CD4-positive, alpha-beta T cell treated with Interleukin-10 for 1 hour (primary cell): ENCODE measurements around the gene TMEM95.
"Not testable (repeated sequence)": the region's sequence is repeated elsewhere in the genome, so short reads cannot be mapped to it uniquely, and the experiment has no call there.

Experiments
- DNase-seq: peaks from one replicate; pipeline ENCODE4 v3.0.0-alpha.2; 2020

TMEM95 gene

DNA sequence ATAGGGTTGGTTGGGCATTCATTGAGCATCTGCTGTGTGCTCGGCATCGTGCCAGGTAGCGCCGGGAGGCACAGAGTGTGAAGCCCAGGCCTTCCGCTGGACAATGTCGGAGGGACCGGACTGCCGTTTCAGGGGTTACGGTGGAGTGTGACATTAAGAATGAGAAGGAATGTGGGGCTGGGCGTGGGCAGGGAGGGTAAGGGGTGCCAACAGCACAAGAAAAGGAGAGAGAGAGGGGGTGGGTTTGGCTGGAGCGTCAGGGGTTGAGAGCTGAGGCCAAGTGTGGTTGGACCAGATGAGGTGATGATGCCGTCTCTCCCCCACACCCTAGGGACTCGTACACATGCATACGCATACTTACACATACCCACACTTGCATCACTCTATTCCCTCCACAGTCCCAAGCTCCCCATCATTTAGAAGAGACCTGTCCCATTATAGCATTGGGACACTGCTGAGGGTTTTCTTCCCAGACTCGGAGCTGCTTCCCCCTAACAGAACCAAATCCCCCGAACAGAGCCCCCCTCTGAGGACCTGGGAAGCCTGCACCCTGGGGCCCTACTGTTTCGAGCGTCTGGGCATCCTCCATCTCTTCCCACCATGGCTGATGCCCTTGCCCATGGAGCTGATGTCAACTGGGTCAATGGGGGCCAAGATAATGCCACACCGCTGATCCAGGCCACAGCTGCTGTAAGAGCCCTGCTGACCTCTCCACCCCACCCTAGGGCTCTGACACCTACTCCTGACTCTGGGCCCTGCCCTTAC, 6.3 kb upstream of the TMEM95 start:
- no peak for DNase-seq

DNA sequence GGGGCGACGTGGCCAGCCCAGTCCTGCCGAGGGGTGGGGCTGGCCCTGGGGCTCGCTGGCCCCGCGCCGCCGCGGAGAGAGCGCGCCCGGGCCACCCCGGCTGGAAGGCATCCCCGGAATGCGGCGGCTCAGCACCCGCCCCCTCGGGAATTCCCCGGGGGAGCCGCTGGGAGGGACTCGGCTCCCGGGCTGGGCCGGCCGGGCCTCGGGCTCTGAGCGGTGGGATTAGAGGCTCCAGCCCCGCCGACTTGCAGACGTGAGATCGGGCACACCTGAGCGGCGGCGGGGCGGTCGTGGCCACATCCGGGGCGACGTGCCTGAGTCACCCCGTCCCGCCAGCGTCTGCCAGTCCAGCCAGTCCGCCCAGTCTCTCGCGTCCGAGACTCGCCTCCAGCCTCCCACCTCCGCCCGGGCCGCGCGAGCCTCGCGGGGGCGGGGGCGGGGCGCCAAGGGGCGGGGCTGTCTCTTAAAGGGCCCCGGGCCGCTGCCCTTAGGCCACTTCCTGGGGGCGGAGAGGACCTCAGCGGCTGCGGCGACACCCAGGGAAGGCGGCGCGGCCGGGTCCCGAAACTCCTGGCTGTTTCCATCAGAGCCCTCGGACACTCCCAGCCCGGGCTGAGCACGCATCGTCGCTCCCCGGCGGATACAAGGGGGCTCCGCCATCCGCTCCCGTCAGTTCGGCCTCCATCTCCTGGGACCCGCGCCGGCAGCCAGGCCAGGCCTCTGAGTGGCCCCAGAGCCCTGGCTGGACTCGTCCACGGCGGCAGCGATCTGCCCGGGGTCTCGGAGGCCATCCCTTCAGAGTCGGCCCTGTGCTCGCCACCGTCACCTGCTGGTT, 3.1 kb upstream of the TMEM95 start, which contains the start of gene KCTD11:
Gene KCTD11 (plus strand): TSS at position 498 of the 838 bp plus-strand sequence.
- DNase-seq: peak; percentile 84

DNA sequence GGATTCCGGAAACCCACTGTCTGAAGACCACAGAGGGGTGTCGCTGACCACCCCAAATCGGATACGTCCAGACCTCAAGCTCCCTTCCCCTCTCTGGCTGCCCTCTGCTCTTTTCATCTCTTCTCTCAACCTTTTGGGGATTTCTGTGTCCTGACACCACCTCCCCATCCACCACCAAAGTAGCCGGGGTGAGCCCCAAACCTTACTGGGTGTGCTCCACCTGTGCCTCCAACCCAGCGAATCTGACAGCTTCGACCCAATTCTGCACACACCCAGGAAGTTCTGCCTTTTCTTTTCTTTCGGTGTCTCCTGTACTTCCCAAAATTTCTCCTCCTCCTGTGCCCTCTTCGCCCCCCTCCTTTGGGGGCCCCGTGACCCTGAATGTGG, 2.5 kb upstream of the TMEM95 start:
- no peak for DNase-seq

DNA sequence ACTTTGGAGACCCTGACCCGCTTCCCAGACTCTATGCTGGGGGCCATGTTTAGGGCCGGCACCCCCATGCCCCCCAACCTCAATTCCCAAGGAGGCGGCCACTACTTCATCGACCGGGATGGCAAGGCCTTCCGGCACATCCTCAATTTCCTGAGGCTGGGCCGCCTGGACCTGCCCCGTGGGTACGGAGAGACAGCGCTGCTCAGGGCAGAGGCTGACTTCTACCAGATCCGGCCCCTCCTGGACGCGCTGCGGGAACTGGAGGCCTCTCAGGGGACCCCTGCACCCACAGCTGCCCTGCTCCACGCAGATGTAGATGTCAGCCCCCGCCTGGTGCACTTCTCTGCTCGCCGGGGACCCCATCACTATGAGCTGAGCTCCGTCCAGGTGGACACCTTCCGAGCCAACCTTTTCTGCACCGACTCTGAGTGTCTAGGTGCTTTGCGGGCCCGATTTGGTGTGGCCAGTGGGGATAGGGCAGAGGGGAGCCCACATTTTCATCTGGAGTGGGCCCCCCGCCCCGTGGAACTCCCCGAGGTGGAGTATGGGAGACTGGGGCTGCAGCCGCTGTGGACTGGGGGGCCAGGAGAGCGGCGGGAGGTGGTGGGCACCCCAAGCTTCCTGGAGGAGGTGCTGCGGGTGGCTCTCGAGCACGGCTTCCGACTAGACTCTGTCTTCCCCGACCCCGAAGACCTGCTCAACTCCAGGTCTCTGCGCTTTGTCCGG, 1.9 kb upstream of the TMEM95 start:
- no peak for DNase-seq

DNA sequence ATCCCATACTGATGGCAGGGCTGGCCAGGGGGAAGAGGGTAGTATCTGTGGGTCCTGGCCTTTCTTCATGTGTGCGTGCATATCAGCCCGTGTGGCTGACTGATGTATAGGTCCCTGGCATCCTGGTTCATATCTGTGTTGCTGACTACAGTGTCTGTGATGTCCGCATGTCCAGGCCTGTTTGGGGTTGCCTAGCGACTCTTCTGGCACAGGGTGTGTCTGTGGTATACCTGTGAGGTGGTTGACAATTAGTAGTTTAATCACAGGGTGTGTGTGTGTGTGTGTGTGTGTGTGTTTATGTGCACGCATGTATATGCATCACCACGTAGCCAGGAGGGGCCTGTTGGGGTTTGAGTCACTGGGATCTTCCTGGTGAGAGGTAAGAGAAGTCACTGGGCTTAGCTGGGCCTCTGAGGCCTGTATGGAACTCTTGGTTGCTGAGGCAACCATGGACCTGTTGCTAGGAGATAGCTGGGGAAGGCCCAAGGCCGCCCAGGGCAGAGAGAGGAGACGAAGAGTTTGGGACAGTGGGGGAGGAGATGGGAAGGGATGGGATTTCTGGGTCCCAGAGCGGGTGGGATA, 603 bp upstream of the TMEM95 start:
- DNase-seq: peak; percentile 28

DNA sequence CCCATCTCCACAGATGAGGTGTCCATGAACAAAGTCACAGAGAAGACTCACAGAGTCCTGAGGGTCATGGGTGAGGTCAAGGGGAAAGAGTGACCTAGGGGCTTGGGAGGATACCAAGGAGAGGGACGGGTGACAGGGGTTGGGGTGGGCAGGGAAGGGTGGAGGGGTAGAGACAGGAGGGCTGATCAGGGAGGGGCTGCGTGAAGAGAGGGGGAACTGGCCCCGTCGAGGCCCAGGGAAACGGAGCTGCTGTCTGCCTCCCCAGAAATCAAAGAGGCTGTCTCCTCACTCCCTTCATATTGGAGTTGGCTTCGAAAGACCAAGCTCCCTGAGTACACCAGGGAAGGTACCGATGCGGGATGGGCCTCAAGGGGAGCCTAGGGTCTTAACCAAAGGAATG, 617 bp downstream of the TMEM95 start:
- no peak for DNase-seq

DNA sequence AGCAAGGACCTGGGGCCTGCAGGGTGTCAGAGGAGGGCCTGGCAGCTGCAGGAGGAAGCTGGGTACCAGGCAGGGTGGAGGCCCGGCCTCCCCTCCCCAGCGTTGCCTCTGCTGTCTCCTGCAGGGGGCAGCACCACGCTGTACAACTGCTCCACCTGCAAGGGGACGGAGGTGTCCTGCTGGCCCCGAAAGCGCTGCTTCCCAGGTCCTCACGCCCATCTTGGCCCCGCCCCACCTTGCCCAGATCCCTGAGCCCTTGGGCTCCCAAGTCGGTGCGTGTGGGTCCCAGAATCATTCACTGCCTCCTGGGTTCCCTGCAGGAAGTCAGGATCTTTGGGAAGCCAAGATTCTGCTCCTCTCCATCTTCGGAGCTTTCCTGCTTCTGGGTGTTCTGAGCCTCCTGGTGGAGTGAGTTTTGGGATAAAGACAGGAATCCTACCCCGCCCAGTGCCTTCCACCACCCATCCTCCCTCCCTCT, 1.2 kb downstream of the TMEM95 start:
- peak; percentile 88 for DNase-seq

DNA sequence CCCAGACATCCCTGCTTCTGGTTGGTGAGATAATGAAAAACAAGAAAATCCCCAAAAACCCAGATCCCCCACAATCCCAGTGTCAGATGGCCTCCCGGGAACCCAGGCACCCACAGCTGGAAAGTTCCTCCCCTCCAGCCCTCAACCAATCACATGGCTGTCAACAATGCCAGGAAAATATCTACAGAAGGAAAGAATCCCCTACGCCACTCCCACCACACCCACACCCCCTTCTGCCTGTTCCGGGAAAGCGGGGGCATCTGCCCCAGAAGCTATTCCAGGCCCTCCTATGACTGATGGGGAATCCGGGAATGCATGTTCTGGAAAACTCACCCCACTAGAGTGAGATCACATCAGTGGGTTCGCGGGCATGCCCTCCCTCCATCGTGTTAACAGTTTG, 1.8 kb downstream of the TMEM95 start:
- DNase-seq: no peak

DNA sequence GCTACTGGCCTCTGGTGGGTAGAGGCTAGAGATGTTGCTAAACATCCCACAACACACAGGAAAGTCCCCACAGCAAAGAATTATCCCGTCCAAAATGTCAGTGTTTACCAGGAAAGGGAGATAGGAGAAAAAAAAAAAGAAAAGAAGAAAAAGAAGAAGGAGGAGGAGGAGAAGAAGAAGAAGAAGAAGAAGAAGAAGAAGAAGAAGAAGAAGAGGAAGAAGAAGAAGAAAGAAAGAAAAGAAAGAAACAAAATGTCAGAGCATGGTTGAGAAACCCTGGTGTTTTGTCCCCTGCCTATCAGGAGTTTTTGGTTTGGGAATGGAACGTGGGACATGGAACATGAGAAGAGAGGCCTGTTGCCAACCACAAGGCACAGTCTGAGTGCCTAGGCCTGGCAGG, 2.4 kb downstream of the TMEM95 start:
- no peak for DNase-seq

DNA sequence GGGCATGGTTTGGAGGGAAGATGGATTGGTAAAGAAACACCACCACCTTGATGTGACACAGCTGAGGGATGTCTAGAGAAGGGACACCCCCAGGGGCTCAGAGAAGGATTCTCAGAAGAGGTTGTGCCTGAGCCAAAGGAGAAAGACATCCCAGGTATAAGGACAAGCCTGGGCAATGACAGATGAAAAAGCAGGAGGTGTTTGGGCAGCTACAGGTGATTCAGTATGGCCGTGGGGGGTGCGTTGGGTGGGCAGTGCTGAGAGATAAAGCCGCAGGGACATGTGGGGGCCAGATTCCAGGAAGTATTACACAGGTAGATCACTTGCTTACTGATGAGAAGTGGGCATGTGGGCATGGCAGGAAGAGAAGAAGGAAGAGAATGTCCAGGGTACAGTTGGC, 7.0 kb downstream of the TMEM95 start:
- DNase-seq: no peak

DNA sequence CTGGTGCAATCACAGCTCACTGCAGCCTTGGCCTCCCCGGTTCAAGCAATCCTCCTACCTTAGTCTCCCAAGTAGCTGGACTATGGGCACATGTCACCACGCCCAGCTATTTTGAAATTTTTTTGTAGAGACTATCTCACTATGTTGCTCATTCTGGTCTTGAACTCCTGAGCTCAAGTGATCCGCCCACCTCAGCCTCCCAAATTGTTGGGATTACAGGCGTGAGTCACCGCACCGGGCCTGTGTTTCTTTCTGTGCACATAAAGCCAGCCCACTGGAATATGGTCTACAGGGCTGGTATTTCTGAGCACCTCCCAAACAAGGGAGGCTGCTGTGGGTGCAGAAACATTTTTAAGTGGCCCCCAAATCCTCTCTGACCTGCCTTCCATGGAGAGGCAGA, 8.4 kb downstream of the TMEM95 start:
- no peak for DNase-seq

DNA sequence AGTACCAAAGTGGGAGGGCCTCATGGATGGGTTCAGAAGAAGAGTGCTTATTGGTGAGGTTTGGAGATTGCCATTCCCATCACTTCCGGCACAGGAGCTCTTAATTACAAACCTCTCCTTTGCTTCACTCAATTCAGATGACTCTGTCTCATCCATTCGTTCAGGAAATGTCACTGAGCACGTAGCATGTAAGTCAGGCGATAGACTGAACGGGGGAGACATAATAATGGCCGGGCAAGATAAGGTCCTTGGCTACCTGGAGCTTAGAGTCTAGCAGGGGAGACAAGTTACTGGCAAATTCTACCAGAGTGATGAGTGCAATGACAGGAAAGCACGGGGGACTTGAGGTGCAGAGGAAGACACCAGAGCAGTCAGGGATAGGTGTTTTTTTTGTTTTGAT, 11.0 kb downstream of the TMEM95 start:
- DNase-seq: not testable (repeated sequence)

DNA sequence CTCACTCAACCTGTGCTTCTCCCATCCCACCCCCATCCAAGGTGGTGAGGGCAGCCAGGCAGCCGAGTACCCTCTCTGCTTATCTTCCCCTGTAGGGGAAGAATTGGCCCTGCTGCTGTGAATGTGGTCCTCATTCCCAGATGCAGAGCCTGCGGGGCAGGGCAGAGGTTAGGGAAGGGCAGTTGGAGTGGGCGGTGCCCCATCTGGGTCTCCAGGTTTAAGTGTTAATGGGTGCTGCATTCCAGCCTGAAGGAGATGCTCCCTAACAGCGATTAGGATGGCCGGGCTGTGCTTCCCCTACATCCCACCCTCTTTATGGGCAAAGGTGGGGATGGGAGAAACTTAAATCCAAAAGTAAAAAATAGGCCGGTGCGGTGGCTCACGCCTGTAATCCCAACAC, 12.1 kb downstream of the TMEM95 start:
- DNase-seq: no peak

DNA sequence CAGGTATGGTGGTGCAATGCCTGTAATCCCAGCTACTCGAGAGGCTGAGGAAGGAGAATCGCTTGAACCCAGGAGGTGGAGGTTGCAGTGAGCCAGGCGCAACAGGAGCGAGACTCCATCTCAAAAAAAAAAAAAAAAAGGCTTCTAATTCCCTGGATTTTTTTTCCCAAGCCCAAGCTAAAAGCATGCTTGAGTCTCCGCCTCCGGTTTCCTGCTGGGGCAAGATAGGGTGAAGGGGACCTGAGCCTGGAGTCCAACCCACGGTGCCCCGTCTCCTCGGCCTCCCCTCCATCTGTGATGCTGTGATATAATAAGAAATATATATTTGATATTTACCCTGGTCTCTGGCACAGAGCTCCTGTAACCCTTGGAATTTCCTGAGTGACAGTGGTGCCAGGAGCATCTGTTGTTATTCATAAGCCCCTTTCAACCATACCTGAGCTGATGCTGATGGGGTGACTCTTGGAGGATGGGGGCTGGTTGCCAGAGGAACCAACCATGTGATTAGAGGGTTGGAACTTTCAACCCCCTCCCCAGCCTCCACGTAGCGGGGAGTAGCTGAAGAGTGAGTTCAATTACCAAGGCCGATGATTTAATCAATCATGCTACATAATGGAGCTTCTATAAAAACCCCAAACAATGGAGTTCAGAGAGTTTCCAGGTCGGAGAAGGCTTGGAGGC, 13.1 kb downstream of the TMEM95 start:
- DNase-seq: no peak

DNA sequence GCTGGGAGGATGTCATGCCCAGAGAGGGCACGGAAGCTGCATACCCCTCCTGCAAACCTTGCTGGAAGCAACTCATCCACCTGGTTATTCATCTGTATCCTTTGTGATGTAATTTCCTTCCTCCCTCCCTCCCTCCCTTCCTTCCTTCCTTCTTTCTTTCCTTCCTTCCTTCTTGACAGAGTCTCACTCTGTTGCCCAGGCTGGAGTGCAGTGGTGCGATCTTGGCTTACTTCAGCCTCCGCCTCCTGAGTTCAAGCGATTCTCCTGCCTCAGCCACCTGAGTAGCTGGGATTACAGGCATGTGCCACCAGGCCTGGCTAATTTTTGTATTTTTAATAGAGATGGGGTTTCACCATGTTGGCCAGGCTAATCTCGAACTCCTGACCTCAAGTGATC, 13.6 kb downstream of the TMEM95 start:
- not testable (repeated sequence) for DNase-seq

DNA sequence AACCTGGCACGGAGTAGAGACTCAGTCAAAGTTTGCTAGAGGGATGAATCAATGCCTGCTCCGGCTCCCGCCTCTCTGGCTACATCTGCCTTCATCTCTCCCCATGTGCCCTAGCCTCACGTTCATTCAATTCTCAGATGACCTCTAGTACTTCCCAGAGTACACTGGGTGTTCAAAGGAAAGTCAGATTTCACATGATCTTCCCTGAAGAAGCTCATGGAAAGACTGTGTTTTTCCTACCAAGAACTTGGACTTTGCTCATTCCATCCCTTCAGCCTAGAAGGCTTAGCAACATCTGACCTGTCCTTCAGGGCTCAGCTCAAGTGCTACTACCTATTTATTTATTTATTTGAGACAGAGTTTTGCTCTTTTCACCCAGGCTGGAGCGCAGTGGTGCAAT, 14.9 kb downstream of the TMEM95 start:
- DNase-seq: no peak

DNA sequence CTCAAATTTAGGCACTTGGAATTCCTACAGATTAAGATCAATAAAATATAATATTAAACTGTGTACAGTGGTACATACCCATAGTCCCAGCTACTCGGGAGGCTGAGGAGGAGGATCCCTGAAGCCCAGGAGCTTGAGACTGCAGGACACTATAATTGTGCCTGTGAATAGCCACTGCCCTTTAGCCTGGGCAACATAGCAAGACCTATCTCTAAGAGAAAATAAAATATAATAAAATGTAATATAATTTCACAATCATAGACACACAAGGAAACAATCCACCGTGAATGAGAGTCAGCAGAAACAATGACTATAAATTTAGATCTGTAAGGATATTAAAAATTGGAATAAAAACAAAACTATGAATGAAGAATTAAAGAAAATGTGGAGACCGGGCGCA, 15.9 kb downstream of the TMEM95 start:
- DNase-seq: no peak

DNA sequence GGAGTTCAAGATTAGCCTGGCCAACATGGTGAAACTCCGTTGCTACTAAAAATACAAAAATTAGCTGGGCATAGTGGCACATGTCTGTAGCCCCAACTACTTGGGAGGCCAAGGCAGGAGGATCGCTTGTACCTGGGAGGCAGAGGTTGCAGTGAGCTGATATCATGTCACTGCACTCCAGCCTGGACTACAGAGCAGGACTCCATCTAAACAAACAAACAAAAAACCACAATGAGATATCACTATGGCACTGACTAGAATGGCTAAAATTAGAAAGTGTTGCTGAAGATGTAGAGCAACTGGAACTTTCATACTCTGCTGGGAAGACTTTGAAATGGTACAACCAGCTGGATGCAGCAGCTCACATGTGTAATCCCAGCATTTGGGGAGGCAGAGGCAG, 19.4 kb downstream of the TMEM95 start:
- no peak for DNase-seq

DNA sequence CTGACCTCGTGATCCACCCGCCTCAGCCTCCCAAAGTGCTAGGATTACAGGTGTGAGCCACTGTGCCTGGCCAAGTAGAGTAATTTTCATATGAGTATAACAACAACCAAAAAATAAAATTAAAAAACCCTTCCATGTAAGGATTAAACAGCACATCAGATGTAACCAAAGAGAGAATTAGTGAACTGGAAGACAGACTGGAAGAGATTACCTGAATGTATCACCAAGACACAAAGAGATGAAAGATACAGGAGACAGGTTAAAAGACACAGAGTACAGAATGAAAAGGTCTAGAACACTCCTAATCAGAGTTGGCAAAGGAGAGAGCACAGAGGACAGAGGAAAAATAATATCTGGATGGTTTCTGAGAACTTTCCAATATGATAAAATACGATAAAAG, 24.2 kb downstream of the TMEM95 start:
- no peak for DNase-seq

DNA sequence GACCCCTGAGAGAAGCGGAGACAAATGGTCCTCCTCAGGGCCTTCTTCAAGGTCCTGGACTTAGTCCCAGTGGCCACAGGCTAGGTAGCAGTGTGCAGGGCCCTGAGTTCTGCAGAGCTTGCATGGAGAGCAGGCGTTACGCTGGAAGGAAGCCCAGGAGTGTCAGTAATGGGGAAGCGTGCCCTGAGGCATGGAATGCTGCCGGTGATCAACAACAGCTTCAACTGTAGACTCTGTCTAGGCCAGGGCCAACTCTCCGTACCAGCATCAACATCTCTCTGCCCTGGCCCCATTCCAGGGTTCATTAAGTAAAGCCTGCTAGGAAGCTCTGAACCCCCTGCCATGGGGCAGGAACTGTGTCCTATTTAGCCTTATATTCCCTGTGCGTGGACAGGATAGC, 25.4 kb downstream of the TMEM95 start:
- DNase-seq: no peak

DNA sequence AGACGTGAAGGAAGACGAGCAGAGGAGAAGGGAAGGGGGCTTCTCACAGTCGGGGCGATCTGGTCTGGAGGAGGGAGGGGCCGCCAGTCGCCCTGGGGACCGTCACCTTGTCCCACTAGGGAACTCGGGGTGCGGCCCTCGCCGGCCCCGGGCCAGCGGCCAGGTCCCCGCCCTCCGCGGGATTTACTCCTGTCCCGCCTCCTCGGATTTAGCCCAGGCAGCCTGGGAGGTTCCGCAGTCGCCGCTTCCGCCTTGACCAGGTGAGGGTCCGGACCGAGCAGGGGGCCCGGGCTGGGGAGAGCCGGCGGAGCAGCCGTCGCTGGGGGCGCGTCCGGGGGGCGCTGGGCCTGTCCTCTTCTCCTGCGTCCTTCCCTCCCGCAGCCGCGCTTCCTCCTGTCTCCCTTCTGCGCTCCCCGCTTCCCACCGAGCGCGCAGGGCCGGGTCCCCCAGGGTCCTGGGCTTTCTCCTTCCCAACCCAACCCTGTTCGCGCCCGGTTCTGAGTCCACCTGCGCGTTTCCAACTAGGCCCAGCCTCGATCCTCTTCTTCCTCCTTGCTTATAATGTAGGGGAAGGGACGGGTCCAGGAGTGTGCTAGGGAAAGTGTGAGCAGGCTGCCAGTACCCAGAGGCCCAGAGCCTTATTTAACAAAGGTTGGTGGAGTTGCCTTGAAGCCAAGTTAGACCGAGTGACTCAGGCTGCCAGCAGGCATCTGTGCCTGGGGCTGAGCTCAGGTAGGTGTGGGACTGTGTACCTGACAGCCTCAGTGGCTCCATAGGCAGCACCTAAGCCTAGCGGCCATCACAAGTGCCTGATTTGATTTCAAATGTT, 26.1 kb downstream of the TMEM95 start, which contains the start of gene TNK1:
Gene TNK1 (plus strand): TSS at position 235 of the 829 bp plus-strand sequence. CDS start 1,838 bp downstream, outside the sequence.
- DNase-seq: no peak
